GM18520 (cell line): ENCODE measurements around the gene B3GALT6.

Experiments
- ATAC-seq: cut with Tn5 transposase; IDR thresholded peaks from one replicate; pipeline ENCODE4 v1.9.1; 2021; ENCODE audit not compliant: unreplicated experiment

Gene B3GALT6

DNA sequence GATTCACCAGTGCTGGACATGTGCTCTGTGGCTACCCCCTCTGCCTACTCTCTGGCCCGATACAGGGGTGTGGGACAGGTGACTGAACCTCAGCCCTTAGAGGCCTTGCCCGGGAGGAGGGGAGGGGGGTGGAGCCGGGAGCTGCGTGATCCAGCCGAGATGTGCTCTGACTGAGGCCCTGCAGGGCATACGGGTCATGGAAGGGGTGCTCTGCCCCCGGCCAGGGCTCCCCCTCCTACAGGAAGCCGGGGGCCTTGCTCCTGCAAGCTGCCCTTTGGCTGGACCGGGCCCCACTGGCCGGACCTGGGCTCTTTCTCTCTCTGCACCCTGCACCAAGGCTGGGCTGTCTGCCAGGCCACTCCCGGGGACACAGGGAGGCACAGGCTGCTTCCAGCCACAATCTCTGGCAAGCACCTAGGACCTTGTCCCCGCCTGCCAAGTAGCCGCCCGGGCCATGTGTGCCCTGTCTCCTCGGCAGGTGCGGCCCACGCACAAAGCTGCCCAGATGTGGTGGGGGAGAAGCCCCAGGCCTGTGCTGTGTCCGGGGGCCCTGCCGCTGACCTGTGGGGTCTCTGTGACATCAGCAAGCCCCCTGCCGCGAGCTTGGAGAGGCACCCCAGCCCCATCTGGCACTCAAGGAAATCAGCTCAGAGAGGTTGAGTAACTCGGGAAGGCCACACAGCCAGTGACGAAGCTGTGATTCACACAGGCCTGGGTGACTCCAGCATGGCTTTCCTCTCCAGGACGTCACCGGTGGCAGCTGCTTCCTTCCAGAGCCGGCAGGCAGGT, 49.7 kb downstream of the B3GALT6 start:
- ATAC-seq: no peak

DNA sequence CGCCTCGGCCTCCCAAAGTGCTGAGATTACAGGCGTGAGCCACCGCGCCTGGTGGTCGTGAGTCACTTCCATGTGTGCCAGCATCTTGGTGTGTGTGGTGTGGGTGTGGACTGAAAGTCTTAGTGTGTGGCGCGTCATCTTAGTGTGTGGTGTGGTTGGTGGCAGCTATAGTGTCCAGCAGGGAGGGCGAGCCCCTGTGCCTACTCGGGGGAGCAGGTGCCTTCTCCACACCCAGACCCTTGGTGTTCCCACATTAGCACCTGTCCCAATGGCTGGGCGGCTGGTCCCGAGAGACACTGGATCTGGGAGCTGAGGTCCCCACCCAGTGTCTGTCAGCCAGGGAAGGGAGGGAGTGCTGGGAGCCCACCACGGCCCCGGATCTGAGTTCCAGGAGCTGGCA, 51.0 kb downstream of the B3GALT6 start:
- no peak for ATAC-seq

DNA sequence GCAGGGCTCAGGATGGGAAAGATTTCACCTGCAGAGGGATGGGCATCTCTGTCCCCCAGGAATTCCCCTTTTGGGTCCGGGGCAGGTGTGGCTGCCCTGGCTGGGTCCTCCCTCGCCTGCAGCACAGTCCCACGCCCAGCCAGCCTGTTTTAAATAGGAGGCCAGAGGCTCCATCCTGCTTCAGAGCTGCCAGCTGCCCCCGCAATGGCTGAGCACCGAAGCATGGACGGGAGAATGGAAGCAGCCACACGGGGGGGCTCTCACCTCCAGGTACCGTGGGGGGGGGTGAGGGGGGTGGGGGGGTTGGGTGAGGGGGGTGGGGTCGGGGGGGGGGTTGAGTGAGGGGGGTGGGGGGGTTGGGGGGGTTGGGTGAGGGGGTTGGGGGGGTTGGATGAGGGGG, 51.8 kb downstream of the B3GALT6 start:
- no peak for ATAC-seq
